BLaER1 (cell line): ENCODE data around the gene YTHDF1.

Source experiments
- H3K27ac ChIP-seq: shearing (Covaris generic); formaldehyde crosslinking; 2 replicates; pipeline ENCODE4 v1.8.1; 2022
- H3K27me3 ChIP-seq: shearing (Covaris generic); formaldehyde crosslinking; 2 replicates; pipeline ENCODE4 v1.8.1; 2022
- H3K36me3 ChIP-seq: shearing (Covaris generic); formaldehyde crosslinking; 2 replicates; pipeline ENCODE4 v1.8.1; 2022
- H3K4me1 ChIP-seq: shearing (Covaris generic); formaldehyde crosslinking; 2 replicates; pipeline ENCODE4 v1.8.1; 2022
- H3K4me2 ChIP-seq: shearing (Covaris generic); formaldehyde crosslinking; 2 replicates; pipeline ENCODE4 v1.8.1; 2022
- H3K4me3 ChIP-seq: shearing (Covaris generic); formaldehyde crosslinking; 2 replicates; pipeline ENCODE4 v1.8.1; 2022
- H3K9ac ChIP-seq: shearing (Covaris generic); formaldehyde crosslinking; 2 replicates; pipeline ENCODE4 v1.8.1; 2022
- H3K9me3 ChIP-seq: shearing (Covaris generic); formaldehyde crosslinking; 2 replicates; pipeline ENCODE4 v1.8.1; 2022
- H4K20me1 ChIP-seq: shearing (Covaris generic); formaldehyde crosslinking; 2 replicates; pipeline ENCODE4 v1.8.1; 2022
- Cebpa-rat ChIP-seq: shearing (Covaris generic); IDR thresholded peaks from 2 replicates; pipeline ENCODE4 v1.8.1; 2022

Gene YTHDF1

DNA sequence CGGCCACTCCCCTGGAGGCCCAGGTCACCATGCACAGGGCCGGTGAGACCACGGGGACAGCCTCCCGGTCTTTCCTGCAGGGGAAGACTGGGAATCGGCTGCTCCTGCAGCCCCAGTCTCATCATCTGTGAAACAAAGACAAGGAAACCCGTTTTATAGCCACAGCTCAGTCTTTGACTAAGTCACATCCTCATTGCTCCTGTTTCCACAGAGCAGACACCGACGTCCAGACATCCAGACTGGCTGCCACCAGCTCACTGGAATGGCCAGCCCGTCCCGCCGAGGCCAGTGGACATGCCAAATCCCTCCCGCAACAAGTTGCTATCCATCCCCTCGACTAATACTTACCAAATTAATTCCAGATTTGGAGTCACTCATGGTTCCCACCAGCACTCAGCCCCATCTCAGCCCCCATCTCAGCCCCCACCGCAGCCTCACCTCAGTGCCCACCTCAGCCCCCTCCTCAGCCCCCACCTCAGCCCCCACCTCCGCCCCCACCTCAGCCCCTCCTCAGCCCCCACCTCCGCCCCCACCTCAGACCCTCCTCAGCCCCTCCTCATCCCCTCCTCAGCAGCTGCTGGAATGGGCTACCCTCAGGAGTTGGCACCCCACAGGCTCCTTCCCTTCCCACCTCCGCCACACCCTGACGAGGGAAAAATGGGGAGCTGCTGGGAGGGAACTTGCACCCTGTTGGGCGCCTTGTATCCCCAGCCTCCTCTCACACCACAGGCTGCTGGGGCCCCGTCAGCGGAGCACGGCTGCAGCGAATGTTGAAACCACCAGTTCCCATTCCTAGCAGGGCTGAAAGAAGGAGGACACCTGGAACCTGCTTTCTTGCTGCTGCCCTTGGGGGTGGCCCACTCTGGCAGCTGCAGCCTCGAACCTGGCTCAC lies 48.7 kb downstream of the YTHDF1 start:
- no peak overlapping the region for H3K4me3 ChIP-seq
- H4K20me1 ChIP-seq, result no peaks in the 10 kb centered on the region
- peak overlapping the region; percentile 97 for H3K4me2 ChIP-seq
- H3K9me3 ChIP-seq, result no peaks in the 10 kb centered on the region
- no peaks in the 10 kb centered on the region for H3K27me3 ChIP-seq
- no peak overlapping the region for H3K9ac ChIP-seq
- no peaks in the 10 kb centered on the region for H3K36me3 ChIP-seq
- peak overlapping the region; percentile 83 for H3K27ac ChIP-seq
- no peak for TF ChIP-seq Cebpa-rat
- H3K4me1 ChIP-seq, result peaks cover 99% of the 10 kb centered on the region

GRCh38 chr20:63166193-63167020 lies 49.5 kb downstream of the YTHDF1 start:
- H3K4me3 ChIP-seq, result no peak overlapping the region
- peak overlapping the region; percentile 83 for H3K27ac ChIP-seq
- H3K36me3 ChIP-seq, result no peaks in the 10 kb centered on the region
- no peaks in the 10 kb centered on the region for H4K20me1 ChIP-seq
- H3K9ac ChIP-seq, result peak overlapping the region; percentile 28; the same call in 1 of the 2 replicates
- peak overlapping the region; percentile 94 for H3K4me2 ChIP-seq
- TF ChIP-seq Cebpa-rat, result no peak
- H3K4me1 ChIP-seq, result peaks cover 99% of the 10 kb centered on the region
- no peaks in the 10 kb centered on the region for H3K9me3 ChIP-seq
- no peaks in the 10 kb centered on the region for H3K27me3 ChIP-seq

- TF ChIP-seq Cebpa-rat, result no peak
- H3K9ac ChIP-seq, result peak overlapping the region; percentile 80
- no peaks in the 10 kb centered on the region for H3K9me3 ChIP-seq
- H3K27me3 ChIP-seq, result no peaks in the 10 kb centered on the region
- H3K4me2 ChIP-seq, result peak overlapping the region; percentile 94
- H3K4me3 ChIP-seq, result peak overlapping the region; percentile 68; the same call in 1 of the 2 replicates
- H3K4me1 ChIP-seq, result peaks cover 99% of the 10 kb centered on the region
- no peaks in the 10 kb centered on the region for H3K36me3 ChIP-seq
- H4K20me1 ChIP-seq, result no peaks in the 10 kb centered on the region
- H3K27ac ChIP-seq, result peak overlapping the region; percentile 83
Observed at GRCh38 chr20:63165356-63166192, 50.4 kb downstream of the YTHDF1 start.

GRCh38 chr20:63164484-63165355 lies 51.2 kb downstream of the YTHDF1 start:
- Histone ChIP-seq H3K9ac (peak overlapping the region; percentile 80), H3K4me2 (peak overlapping the region; percentile 94), H3K9me3 (no peaks in the 10 kb centered on the region), H3K4me3 (peak overlapping the region; percentile 68), H4K20me1 (no peaks in the 10 kb centered on the region), H3K4me1 (peaks cover 99% of the 10 kb centered on the region), H3K27ac (peak overlapping the region; percentile 83), H3K27me3 (no peaks in the 10 kb centered on the region), H3K36me3 (no peaks in the 10 kb centered on the region)
- no peak for TF ChIP-seq Cebpa-rat

DNA sequence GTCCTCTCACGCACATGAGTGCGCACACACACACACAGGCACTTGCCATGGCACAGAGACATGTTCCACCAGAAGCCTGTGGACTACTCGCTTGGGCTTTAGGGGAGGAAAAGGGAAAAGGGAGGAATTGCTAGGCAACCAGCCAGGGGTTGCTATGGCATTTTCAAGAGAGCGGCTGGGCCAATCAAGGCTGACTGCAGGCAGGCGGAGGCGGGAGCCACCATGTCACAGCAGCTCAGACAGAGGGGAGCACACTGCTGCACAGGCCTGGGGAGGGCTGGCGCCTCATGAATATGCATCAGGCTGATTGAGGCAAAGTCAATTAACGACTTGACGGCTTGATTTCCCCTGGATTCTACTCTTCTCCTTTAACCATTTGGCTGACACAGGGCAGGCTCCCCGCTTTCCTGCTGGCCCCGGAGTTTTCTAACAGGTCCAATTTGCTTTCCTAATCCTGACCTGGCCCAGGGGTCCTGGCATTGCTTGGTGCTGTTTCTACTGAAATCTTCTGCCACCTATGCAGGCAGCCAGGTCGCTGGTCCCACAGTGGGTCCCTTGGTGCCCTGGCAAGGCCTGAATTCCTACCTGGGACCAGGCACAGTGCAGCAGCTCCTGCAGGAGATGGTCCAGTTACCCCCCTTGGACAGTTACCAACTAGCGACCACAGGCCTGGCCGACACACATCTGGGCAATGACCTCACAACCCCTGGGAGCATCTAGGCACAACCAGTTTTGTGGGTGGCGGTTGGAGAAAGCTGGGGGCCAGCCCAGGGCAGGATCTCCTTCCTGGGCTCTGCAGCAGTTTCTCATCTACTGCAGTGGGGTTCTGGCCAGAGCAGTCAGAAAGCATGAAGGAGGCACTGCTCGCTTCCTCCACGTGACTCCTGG lies 52.1 kb downstream of the YTHDF1 start:
- no peak for TF ChIP-seq Cebpa-rat
- H3K4me2 ChIP-seq, result peak overlapping the region; percentile 94
- no peaks in the 10 kb centered on the region; the same call in 1 of the 2 replicates for H3K9me3 ChIP-seq
- H4K20me1 ChIP-seq, result no peaks in the 10 kb centered on the region
- peak overlapping the region; percentile 80 for H3K9ac ChIP-seq
- H3K27ac ChIP-seq, result peak overlapping the region; percentile 83
- no peaks in the 10 kb centered on the region for H3K36me3 ChIP-seq
- H3K4me1 ChIP-seq, result peaks cover 99% of the 10 kb centered on the region
- peak overlapping the region; percentile 68 for H3K4me3 ChIP-seq
- no peaks in the 10 kb centered on the region for H3K27me3 ChIP-seq

- TF ChIP-seq Cebpa-rat, result no peak
- Histone ChIP-seq H4K20me1 (no peaks in the 10 kb centered on the region), H3K4me2 (peak overlapping the region; percentile 94), H3K9me3 (no peaks in the 10 kb centered on the region; the same call in 1 of the 2 replicates), H3K27ac (peak overlapping the region; percentile 83), H3K36me3 (no peaks in the 10 kb centered on the region), H3K4me3 (peak overlapping the region; percentile 68), H3K4me1 (peaks cover 98% of the 10 kb centered on the region), H3K27me3 (no peaks in the 10 kb centered on the region), H3K9ac (peak overlapping the region; percentile 80)
Observed at GRCh38 chr20:63163171-63163570, 52.8 kb downstream of the YTHDF1 start.

- Histone ChIP-seq H3K4me1 (peaks cover 98% of the 10 kb centered on the region), H3K4me2 (peak overlapping the region; percentile 94), H3K4me3 (peak overlapping the region; percentile 68), H3K27me3 (no peaks in the 10 kb centered on the region), H3K36me3 (no peaks in the 10 kb centered on the region), H3K27ac (peak overlapping the region; percentile 83), H3K9me3 (no peaks in the 10 kb centered on the region; the same call in 1 of the 2 replicates), H4K20me1 (no peaks in the 10 kb centered on the region), H3K9ac (peak overlapping the region; percentile 80)
- TF ChIP-seq Cebpa-rat, result no peak
Observed at GRCh38 chr20:63162206-63162795, 53.6 kb downstream of the YTHDF1 start.
